SU-DHL-6 (cell line): Measurements from ENCODE around the gene GYPA.
"Not testable (repeated sequence)": the region's sequence is repeated elsewhere in the genome, so short reads cannot be mapped to it uniquely, and the experiment has no call there.

Experiments used
- EZH2phosphoT487 ChIP-seq: fragments of 200-600 bp; sonication (generic), shearing (Covaris generic); conservative IDR thresholded peaks from 2 replicates; pipeline ENCODE4 v1.6.1; 2018; ENCODE audit warnings: mild to moderate bottlenecking, antibody characterized with exemption, low read length, moderate library complexity, mixed read lengths
- TF ChIP-seq, protein P1 (sequence below): fragments of 200-600 bp; sonication (generic); IDR thresholded peaks from one replicate; pipeline ENCODE4 v1.5.1; 2017; ENCODE audit warnings: antibody characterized with exemption, mild to moderate bottlenecking, low read length, moderate library complexity; ENCODE audit not compliant: insufficient read depth, poor library complexity, severe bottlenecking

DNA sequence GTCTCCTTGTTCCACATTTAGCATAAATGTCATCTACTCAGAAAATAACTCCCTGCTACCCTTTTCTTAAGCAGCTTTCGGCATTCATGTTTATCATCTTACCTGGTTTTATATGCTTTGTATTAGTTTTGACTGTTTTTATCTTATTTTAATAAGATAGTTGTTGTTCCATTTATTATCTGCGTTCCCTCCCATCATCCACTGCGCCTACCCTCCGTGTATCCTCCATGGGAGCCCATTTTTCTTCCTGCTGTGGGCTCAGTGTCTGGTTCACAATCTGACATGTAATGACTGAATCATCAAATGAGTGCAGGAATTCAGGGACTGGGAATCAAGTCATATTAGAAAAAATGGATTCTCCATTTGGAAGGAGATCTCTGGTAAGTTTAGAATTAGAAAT, 2.3 kb downstream of the GYPA start:
- TF ChIP-seq, protein P1, sequence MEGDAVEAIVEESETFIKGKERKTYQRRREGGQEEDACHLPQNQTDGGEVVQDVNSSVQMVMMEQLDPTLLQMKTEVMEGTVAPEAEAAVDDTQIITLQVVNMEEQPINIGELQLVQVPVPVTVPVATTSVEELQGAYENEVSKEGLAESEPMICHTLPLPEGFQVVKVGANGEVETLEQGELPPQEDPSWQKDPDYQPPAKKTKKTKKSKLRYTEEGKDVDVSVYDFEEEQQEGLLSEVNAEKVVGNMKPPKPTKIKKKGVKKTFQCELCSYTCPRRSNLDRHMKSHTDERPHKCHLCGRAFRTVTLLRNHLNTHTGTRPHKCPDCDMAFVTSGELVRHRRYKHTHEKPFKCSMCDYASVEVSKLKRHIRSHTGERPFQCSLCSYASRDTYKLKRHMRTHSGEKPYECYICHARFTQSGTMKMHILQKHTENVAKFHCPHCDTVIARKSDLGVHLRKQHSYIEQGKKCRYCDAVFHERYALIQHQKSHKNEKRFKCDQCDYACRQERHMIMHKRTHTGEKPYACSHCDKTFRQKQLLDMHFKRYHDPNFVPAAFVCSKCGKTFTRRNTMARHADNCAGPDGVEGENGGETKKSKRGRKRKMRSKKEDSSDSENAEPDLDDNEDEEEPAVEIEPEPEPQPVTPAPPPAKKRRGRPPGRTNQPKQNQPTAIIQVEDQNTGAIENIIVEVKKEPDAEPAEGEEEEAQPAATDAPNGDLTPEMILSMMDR: not testable (repeated sequence)
- not testable (repeated sequence) for TF ChIP-seq EZH2phosphoT487
